ENCODE results near the gene FAN1. TPM values are rescaled to one million over a fixed set of nuclear protein-coding genes. Genes with fewer than 3 reads are reported as not detected.

FAN1 gene
- polyA plus RNA-seq, 1 experiment = 11.8 TPM

GRCh38 chr15:30973379-30973778 is 69.7 kb downstream of the FAN1 start:
- ChIA-PET CTCF (interaction anchor here (0.7 to 1.0 kb wide), 2 partner anchors 156 kb away, joined by 3 read pairs; no protein-coding TSS in a partner anchor), POLR2A (no interaction called here)
- H3K27ac ChIP-seq (ENCODE audit: low read depth, low read length) = no peak overlapping the region
- no peaks in the 10 kb centered on the region for H3K9me3 ChIP-seq (ENCODE audit: control insufficient read depth, insufficient read depth, low read length)
- no peaks in the 10 kb centered on the region for H3K27me3 ChIP-seq (ENCODE audit: control insufficient read depth, insufficient read depth, low read length)
- no peak overlapping the region for H3K4me3 ChIP-seq (ENCODE audit: low read depth, low read length)
- TF ChIP-seq, protein P1, sequence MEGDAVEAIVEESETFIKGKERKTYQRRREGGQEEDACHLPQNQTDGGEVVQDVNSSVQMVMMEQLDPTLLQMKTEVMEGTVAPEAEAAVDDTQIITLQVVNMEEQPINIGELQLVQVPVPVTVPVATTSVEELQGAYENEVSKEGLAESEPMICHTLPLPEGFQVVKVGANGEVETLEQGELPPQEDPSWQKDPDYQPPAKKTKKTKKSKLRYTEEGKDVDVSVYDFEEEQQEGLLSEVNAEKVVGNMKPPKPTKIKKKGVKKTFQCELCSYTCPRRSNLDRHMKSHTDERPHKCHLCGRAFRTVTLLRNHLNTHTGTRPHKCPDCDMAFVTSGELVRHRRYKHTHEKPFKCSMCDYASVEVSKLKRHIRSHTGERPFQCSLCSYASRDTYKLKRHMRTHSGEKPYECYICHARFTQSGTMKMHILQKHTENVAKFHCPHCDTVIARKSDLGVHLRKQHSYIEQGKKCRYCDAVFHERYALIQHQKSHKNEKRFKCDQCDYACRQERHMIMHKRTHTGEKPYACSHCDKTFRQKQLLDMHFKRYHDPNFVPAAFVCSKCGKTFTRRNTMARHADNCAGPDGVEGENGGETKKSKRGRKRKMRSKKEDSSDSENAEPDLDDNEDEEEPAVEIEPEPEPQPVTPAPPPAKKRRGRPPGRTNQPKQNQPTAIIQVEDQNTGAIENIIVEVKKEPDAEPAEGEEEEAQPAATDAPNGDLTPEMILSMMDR (IDR thresholded peaks at IDR 0.05; ENCODE audit: low read depth, low read length) = no peak
- no peak for DNase-seq (ENCODE audit: low read depth, low spot score)

DNA sequence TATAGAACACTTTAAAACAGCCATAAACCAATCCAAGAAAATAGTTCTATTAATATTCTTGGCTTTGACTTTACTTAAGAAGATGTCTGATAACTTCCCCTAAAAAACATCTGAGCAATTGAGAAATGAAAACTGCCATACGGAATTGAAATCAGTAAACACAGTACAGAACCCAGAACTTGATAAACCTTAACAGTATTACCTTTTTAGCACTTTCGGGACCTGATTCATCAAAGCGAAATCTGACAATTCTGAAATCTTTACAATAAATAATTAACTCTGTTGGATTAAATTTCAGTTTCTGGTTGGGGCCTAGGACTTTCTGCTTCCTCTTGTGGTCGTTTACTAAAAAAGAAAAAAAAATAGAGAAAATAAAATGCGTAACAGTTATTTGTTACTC is 70.4 kb downstream of the FAN1 start:
- Histone ChIP-seq H3K4me3 (ENCODE audit: low read depth, low read length) (no peak overlapping the region), H3K9me3 (ENCODE audit: control insufficient read depth, insufficient read depth, low read length) (no peaks in the 10 kb centered on the region), H3K27me3 (ENCODE audit: control insufficient read depth, insufficient read depth, low read length) (no peaks in the 10 kb centered on the region), H3K27ac (ENCODE audit: low read depth, low read length) (no peak overlapping the region)
- no peak for DNase-seq (ENCODE audit: low read depth, low spot score)
- TF ChIP-seq, protein P1 (IDR thresholded peaks at IDR 0.05; ENCODE audit: low read depth, low read length) = no peak
- POLR2A ChIA-PET = no interaction called here
- CTCF ChIA-PET = interaction anchor here (0.7 kb wide), 1 partner anchor 155 kb away, joined by 3 read pairs; no protein-coding TSS in a partner anchor

DNA sequence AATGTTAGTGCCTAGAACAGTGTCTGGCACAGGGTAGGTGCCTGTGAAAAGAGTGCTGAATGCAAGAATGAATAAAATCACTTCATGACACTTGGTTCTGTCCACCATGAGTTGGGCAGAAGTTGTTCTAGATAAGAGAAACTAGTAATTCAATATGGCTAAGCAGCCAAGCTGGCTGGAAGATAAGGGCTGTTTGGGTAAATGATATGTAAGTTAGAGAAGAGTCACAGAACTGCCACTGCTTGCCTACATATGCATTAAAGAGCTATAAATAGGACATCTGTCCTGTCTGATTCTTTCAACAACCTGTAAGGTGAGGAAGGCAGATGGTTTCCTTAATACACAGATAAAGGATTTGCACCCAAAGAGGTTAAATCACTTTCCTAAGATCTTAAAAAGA is 74.6 kb downstream of the FAN1 start:
- no peak overlapping the region for H3K4me3 ChIP-seq (ENCODE audit: low read depth, low read length)
- no peak overlapping the region for H3K27ac ChIP-seq (ENCODE audit: low read depth, low read length)
- DNase-seq (ENCODE audit: low read depth, low spot score) = no peak
- TF ChIP-seq, protein P1 (IDR thresholded peaks at IDR 0.05; ENCODE audit: low read depth, low read length) = no peak
- no peaks in the 10 kb centered on the region for H3K9me3 ChIP-seq (ENCODE audit: control insufficient read depth, insufficient read depth, low read length)
- CTCF ChIA-PET = interaction anchor here (1.7 kb wide), 1 partner anchor 151 kb away, joined by 5 read pairs; no protein-coding TSS in a partner anchor
- POLR2A ChIA-PET = interaction anchor here (1.2 kb wide), 1 partner anchor 13 kb away, joined by 3 read pairs; the partner anchor contains the start of gene MTMR10
- no peaks in the 10 kb centered on the region for H3K27me3 ChIP-seq (ENCODE audit: control insufficient read depth, insufficient read depth, low read length)

DNA sequence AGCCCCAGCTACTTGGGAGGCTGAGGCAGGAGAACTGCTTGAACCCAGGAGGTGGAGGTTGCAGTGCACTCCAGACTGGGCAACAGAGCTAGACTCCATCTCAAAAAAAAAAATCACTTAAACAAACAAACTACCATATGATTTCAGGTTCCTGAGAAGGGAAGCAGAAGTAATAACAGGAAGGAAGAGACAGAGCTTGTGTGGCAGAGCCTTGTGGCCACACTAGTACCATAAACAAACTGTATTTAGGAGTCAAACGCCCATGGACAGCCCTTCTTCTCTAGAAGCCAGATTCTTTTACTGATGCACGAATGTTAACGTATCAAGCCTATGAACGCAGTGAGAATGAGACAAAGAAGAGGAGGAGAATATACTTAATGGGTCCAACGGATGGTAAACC is 75.7 kb downstream of the FAN1 start:
- no peak for DNase-seq (ENCODE audit: low read depth, low spot score)
- TF ChIP-seq, protein P1 (IDR thresholded peaks at IDR 0.05; ENCODE audit: low read depth, low read length) = no peak
- CTCF ChIA-PET = interaction anchor here (1.0 kb wide), 1 partner anchor 150 kb away, joined by 5 read pairs; no protein-coding TSS in a partner anchor
- POLR2A ChIA-PET = no interaction called here
- Histone ChIP-seq H3K27me3 (ENCODE audit: control insufficient read depth, insufficient read depth, low read length) (no peaks in the 10 kb centered on the region), H3K4me3 (ENCODE audit: low read depth, low read length) (no peak overlapping the region), H3K9me3 (ENCODE audit: control insufficient read depth, insufficient read depth, low read length) (no peaks in the 10 kb centered on the region), H3K27ac (ENCODE audit: low read depth, low read length) (no peak overlapping the region)

DNA sequence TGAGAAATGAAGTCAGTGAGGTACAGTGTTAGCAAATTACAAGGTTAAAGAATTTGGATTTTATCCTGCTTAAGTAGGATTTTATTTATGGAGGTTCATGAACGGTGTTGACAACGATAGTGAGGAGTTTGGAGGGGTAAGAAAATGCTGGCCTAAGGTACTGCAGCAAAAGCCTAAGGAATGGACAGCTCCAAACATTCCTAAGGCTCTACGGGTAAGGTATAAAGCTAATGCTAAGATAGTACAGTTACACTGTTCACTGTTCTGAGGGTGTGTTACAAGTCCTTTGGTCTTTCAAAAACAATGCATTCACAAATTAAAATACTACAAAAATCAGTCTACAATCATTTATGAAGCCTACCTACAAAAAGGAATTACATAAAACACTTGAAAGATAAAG is 80.4 kb downstream of the FAN1 start:
- POLR2A ChIA-PET = no interaction called here
- CTCF ChIA-PET = interaction anchor here (1.5 kb wide), 1 partner anchor 145 kb away, joined by 4 read pairs; no protein-coding TSS in a partner anchor
- no peak for DNase-seq (ENCODE audit: low read depth, low spot score)

More for the DNA sequence above, 80.4 kb downstream of the FAN1 start:
- H3K27me3 ChIP-seq (ENCODE audit: control insufficient read depth, insufficient read depth, low read length) = no peaks in the 10 kb centered on the region
- TF ChIP-seq, protein P1 (IDR thresholded peaks at IDR 0.05; ENCODE audit: low read depth, low read length) = no peak
- no peak overlapping the region for H3K27ac ChIP-seq (ENCODE audit: low read depth, low read length)
- H3K4me3 ChIP-seq (ENCODE audit: low read depth, low read length) = no peak overlapping the region
- H3K9me3 ChIP-seq (ENCODE audit: control insufficient read depth, insufficient read depth, low read length) = no peaks in the 10 kb centered on the region

Data from AG04450 (cell line).